Pons (tissue), 1 donor: ENCODE data around the gene FAM3C.

Source experiments
- DNase-seq: peaks from one replicate; pipeline ENCODE4 v3.0.0-alpha.2; 2016; ENCODE audit warnings: low spot score

The FAM3C gene

GRCh38 chr7:121410829-121411596 lies 14.9 kb upstream of the FAM3C start:
- no peak for DNase-seq

GRCh38 chr7:121406944-121407343 lies 10.8 kb upstream of the FAM3C start:
- DNase-seq: no peak

GRCh38 chr7:121406461-121406860 lies 10.4 kb upstream of the FAM3C start:
- no peak for DNase-seq

DNA sequence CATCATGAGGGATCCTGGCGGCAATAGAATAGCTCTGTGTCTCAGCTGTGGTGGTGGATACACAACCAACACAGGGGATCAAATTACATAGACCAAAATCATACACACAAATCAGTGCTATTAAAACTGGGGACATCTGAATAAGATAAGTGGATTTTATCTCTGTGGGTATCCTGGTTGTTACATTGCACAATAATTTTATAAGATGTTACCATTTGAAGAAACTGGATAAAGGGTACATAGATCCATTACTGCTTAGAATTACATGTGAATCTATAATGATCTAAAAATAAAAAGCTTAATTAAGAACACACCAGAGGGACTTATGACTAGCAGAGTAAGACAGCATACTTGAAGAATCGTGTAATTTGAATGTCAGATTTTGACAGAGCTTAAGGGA lies 8.2 kb upstream of the FAM3C start:
- DNase-seq: no peak

DNA sequence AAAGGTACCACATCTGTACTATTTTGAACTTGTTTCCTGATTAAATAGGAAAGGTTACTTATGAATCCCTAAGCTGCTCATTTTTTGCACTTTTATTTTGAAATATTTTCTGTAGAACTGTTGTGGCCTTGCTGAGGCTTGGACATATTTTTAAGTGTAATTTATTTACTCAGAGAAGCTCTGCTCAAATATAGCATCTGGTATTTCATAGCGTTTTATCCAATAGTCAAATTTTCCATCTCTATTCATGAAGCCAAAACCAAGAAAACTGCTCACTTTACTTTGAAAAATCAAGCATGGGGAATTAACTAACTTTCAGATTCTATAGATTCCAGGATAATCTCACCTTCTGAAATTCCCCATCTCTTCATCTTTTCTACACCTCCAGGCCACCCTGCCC lies 6.6 kb upstream of the FAM3C start:
- DNase-seq: no peak

- DNase-seq: no peak
Measured at GRCh38 chr7:121401896-121402295, 5.8 kb upstream of the FAM3C start.

- DNase-seq: peak; percentile 58
Measured at GRCh38 chr7:121398246-121398645, 2.1 kb upstream of the FAM3C start.

DNA sequence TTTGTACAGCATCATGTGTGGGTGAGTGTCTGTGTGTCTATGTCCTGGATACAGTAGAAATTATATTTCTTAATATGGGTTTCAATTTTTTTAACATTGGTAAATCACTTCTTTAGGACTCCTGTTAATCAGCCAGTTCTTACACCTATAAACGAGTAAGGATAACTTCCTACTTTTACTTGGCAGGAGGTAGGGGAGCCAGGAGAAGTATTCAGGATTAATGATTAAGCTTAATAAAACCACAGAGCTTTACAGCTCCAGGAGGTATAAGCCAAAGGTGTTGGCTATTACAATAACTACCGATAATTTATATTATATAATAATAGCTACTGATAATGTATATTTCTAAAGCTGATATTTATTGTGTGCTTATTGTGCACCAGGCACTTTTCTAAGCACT lies 1.7 kb upstream of the FAM3C start:
- no peak for DNase-seq

DNA sequence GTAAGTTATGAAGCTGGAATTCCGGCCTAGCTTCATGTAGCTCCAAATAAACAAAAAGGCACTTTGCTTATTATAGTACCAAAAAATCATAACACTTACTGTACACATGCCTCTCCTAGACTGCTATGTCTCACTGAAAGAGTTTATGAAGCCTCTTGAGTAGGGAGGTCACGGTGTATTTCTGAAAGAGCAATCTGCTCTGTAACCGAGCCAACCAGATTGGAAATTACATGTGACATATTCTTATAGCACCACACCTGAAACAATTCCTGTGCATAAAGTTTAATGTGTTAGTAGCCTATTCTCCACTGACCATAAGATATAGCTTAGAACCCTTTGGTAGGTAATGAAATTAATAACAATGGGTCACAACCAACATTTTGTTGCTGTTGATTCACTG lies 1.3 kb upstream of the FAM3C start:
- DNase-seq: peak; percentile 29

DNA sequence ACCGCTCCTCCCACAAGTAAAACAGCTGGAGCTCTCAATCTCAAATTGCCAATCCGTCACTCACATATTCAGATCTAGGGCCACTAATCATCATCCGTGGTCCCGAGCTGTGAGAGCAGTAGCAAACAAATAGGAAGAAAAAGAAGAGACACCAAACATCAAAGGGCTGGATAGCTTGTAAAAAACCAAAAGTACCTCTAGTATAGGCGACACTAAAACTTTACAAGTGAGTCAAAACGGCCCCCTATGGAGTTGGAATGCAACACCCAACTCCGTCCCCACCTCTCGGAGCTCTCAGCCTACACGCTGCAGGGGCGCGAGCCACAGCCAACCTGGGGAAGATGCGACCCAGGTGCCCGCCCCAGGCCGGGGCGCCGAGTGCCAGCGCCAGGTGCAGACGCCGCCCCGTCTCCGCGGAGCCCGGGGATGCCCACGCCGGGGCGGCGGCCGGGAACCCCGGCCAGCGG lies 581 bp downstream of the FAM3C start:
- DNase-seq: peak; percentile 31

GRCh38 chr7:121394709-121395140 lies 1.4 kb downstream of the FAM3C start:
- no peak for DNase-seq

GRCh38 chr7:121393005-121393366 lies 3.1 kb downstream of the FAM3C start:
- DNase-seq: no peak

GRCh38 chr7:121392277-121393004 lies 3.7 kb downstream of the FAM3C start:
- no peak for DNase-seq

DNA sequence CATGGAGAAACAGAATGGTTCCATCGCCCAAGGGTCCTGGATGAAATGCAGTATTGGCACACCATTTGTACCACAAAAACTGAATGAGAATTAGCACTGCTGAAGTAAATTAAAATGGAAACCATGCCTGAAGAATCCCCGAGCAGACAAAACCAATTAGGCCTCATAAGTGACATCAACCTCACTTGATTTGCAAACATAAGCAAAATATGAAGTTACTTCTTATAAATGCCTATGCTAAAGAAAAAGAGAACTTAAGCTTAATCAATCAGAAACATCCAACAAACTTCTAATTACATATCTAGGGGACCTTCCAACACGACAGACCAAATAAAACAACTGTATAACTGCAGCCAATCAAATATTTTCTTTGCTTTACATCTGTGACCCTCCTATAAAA lies 4.4 kb downstream of the FAM3C start:
- no peak for DNase-seq

GRCh38 chr7:121390617-121391016 lies 5.5 kb downstream of the FAM3C start:
- no peak for DNase-seq

- DNase-seq: no peak
Measured at GRCh38 chr7:121390109-121390508, 6.0 kb downstream of the FAM3C start.

- DNase-seq: no peak
Measured at GRCh38 chr7:121388950-121389349, 7.2 kb downstream of the FAM3C start.

- DNase-seq: no peak
Measured at GRCh38 chr7:121385800-121386179, 10.3 kb downstream of the FAM3C start.

DNA sequence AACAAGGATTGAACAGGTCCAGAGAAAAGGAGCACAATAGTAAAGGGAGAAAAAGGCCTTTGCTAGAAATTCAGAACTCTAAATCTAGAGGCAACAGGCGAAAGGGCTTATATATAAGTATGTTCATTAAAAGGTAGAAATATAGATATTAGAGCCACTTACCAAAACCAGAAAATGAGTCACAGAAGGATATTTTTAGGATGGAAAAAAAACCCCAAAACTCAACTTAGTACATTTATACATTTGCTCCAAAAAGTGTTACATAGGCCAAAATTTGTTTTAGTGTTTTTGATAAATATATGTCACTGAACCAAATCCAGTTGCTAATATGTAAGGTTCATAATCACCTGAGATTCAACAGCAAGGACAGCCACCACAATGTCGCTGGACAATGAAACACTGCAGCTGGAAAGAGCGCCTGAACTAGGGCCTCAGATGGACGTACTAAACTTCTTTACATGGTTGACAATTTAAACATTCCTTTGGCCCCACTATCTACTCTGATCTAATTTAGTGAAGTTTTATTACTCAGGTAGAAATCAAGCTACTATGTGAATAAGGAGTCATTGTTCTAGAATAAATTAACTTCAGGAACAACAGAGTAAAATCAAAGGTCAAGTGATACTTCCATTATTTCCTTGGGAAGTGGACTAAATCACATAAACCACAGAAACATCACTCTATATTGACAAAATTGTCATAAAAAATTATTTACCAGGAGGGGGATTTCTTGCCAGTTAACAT lies 10.9 kb downstream of the FAM3C start:
- no peak for DNase-seq

DNA sequence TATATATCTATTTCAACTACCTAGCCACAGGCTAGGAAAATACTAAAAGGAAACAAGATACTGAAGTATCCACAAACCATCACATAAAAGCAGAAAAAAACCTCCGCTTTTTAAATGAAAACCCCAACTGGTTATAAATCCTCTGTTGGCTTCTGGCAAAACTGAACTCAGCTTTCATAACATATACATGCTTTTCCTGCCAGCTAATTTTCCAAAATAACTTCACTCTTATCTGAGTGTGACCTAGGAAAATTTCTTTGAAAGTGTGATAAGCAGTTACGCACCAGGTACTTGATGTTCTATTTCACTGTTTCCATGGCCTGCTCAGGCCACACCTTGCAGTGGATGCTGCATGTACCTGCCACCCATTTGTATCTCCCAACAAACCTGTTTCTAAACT lies 11.8 kb downstream of the FAM3C start:
- DNase-seq: no peak

DNA sequence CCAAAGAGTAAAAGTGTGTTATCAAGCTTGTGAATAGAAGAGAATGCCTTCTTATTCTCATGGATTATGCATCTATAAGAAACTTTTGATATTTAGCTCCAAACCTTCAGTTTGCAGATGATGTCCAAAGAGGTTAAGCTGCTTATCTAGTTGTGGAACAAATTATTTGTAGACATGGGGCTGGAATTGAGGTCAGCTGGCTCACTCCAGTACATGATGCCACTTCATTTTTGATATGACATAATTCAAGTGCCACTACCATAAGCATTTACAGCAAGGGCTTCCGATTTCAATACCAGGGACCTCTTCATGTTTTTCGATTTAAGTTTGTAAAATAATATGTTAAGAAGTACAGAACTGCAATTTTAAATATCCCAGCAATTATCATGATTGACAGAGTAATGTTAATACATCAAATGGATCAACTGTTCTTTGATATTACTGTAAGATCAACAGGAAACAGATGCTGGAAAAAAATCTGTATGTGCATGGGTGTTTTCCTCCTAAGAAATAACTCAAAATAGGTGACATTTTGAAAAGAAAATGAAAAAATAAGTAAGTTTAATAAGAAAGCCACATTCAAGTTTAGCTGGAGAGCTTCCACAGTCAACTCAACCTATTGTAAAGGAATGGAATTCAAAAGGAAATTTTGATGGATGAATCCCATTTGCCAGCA lies 12.7 kb downstream of the FAM3C start:
- DNase-seq: no peak

- no peak for DNase-seq
Measured at GRCh38 chr7:121382473-121382872, 13.6 kb downstream of the FAM3C start.
